Activated CD4-positive, alpha-beta T cell treated with anti-CD3 and anti-CD28 coated beads for 1 hour (primary cell): ENCODE results near the gene CA10.

Experiments
- DNase-seq: peaks from one replicate; pipeline ENCODE4 v3.0.0-alpha.2; 2020

Gene CA10

DNA sequence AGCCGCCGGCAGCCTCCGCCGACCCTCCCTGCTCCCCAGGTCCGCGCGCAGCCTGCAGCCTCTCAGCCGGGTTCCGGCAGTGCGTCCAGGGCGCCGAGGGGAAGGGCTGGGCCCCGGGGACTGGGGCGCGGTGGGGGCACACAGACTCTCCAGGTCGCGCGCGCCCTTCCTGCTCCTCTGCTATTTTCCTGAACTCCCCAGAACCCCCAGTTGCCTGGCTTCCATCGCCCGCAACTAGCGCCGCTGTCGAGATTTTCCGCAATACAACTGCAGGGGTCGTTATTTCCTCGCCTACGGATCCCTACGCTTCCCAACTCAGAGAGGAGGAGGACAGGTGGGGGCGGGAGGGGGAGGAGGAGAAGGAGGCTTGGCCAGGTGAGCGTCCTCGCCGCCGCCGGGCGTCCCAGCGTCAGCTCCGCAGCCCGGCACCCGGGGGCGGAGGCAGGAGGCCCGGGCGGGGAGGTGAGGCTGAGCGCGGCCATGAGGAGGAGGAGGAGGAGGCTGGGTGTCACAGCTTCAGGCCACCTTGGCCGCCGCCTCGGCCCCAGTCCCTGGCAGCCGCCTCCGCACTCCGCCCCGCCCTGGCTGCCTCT, at the start of gene CA10:
Gene CA10 (minus strand): TSS at position 265 of the 593 bp plus-strand sequence.
- no peak for DNase-seq

DNA sequence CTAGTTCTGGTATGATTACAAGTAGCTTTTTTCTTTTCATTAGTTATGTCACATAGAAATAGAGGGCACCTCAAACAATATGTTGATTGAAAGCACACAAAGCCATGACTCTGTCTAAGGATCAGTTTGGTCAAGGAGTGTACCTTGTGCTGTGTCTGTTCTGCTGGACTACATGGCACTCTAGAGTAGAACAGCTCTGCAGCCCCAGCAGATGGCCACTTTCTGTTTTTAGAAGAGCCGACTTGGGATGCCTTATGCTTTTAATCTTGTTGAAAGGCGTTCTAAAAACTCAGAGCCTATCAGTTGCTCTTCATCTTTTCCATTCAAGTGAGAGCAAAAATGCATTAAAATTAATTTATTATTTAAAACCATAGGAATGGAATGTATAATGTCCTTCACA, 49.3 kb upstream of the CA10 start:
- DNase-seq: no peak

DNA sequence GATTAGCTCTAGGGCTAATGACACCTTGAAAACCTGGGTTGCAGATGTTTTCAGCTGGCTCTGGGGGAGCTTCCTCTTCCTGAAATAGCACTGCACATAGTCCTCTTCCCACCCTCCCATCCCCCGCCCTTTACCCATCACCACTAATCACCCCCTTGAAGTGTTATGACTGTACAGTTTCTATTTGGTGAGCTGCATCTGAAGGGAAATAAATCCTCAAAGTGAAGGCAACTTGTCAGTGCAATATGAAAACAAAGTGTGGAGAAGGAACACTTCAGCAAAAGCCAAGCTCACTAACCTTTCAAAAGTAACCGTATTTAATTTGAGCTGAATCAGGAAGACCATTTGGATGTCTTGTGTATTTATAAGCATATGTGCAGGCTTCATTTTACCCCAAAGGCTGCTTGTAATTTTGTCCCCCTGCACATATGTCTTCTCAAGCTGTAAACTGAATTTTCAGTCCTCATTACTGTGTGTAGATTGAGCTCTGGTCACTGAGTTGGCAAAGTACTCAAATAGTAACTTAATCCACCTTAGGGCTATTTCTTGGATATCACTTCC, 44.1 kb upstream of the CA10 start:
- no peak for DNase-seq

DNA sequence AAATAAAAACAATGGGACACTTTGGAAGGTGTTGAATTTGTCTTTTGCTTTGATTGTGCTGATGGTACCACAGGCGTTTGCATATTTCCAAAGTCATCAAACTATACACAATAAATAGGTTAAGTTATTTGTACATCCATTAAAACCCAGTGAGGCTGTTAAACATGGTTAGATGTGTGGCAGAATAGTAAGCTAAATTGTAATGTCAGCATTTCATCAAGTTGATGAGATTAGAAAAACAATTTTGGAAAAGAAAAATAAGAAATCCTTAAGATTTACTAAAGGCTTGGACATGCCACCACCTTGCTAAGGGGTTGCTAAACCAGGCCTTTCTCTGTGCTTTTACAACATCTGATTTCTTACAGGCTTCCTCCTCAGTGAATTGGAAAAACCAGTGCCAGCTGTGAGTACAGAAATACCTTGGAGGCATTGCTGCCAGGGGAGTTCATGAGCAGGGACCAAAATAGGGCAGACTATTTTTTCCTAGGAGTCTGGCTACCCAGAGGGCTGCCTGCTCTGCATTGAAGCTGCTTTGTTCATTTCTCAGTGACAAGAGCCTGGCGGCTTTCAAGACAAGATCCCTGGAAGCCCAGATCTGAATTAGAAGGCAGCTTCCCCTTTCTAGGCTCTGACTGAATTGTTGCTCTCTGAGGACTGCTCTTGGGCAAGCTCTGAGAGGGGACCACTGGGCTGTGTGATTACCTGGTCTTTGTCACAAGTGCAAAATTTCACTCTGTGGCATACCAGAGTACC, 43.4 kb upstream of the CA10 start:
- no peak for DNase-seq

DNA sequence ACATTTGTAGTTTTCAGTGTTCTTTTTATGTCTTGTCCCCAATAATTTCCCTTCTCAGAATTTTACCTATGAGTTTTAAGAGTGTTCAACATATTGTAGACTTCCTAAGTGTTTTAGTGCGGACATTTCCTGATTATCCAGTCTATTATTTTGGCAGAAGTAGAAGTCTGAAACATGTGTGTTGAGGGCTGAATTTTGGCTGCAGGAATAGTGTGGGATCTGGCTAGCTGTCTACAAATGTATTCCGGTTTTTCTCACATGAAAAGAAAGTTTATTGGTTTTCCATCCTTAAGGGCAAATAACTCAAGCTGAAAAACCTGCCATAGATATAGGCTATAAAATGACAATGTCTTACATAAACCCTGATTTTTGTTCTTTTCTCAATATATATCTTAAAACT, 33.0 kb upstream of the CA10 start:
- no peak for DNase-seq

DNA sequence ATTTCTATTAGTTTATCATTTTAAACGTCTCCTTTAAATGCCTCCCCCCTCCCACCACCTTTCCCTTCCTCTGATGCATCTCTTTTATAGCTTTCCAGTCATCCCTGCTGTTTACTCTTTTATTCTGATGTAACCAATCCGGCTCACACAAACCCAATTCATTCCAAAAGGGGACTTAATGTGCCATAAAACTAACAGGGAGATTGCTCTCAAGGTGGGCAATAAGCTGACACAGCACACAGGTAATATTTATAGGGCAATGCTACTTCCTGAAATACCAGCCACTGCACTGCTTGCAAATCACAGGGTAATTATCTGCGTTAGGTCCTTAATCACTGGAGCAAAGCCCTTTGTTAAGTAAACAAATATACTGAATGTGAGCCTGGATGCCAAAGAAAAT, 23.3 kb upstream of the CA10 start:
- no peak for DNase-seq

DNA sequence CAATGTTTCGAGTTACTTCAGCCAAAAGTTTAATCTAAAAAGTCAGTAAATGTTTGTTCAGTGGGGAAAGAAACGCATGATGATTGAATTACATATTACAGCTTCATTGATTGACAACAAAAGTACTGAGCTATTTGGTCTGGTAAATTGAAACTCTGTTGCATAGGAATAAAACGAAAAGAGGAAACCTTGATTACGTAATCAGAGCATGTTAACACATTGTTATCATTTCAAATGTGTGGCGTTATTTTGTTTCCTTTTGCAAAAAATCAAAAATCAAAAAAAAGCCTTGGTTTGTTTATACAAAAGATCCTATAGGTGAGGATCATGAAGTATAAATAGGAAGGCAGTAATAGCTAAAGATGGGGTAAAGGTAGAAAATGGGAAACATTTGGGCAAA, 19.5 kb upstream of the CA10 start:
- DNase-seq: no peak

DNA sequence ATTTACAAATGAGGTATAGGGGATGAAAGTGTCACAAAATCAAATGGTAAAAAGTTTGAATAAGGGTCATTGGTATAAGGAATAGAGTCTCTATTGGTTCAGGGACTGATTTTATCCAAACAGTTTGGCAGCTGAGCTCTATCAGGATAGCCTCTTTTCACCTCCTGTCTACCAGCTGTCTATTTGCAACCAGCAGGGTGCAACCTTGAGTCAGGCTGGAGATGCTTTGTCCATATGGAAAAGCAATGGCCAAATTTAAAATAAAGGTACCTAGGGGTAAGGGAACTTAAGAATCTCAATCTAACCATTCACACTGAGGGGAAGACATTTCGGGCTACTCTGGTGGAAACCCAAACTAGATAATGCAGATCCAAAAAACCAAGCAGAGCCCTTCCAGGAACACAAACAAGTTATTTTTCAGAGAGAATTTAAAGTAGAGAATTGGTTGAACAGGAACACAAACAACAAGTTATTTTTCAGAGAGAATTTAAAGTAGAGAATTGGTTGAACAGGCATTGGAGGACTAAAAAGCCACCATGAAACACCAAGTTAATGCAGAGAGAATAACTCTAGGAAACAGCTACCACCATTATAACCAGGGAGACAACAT, 12.6 kb upstream of the CA10 start:
- no peak for DNase-seq

DNA sequence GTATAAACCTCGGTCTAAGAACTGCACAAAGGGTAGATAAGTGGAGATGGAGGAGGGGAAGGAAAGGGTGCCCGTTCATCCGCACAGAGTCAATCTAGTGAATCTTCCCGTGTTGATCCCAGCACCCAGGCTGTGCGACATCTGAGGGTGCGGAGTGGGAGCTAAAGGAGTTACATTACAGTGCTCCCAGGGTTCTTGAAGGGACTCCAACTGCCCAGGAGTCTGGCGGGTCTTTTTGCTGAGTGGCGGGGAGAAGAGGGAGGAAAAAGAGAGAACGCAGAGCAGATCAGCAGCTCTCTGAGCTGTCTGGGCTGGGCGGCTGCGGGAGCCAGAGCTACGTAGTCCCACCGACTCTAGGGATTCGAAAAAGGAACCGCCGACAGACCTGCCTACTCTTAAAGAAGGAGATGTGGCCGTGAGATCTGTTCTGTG, 1.6 kb upstream of the CA10 start:
- no peak for DNase-seq

DNA sequence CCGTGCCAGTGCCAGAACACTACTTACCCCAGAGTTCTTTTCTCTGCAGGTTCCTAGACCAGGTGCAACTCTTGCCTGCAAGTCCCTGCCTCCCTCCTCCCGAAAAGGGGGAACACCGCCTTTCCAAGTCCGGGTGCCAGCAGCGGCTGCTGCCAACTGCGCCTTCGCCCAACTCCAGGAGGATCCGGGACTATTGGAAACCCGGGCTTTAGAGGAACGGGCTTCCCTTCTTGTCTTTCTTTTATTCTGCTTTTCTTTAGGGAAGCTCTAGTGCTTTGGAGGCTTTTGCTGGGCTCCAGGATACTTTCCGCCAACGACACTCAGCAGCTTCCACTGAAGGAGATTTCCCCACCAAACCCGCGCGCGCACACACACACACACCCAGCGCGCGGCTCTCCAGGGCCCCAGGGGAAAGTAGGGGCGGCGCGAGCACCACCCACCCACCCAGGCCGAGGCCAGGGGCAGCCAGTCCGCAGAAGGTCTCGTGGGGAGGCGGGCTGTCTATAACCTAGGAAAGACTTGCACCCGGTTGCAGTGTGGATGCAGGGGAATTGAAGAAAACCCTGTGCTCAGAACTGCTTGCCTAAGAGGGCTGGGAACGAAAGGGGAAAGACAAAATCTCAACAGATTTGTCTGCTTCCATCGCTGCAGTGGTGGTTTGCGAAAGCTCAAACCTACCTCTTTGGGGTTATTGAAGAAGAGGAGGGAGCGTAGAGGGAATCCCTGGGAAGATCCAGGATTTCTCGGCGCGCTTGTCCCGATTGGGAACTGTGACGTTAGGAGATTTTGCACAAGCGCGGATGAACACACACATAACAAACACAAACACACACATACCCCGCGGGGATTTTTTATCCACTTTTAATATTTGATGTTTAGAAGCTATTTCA, 977 bp upstream of the CA10 start:
- no peak for DNase-seq

DNA sequence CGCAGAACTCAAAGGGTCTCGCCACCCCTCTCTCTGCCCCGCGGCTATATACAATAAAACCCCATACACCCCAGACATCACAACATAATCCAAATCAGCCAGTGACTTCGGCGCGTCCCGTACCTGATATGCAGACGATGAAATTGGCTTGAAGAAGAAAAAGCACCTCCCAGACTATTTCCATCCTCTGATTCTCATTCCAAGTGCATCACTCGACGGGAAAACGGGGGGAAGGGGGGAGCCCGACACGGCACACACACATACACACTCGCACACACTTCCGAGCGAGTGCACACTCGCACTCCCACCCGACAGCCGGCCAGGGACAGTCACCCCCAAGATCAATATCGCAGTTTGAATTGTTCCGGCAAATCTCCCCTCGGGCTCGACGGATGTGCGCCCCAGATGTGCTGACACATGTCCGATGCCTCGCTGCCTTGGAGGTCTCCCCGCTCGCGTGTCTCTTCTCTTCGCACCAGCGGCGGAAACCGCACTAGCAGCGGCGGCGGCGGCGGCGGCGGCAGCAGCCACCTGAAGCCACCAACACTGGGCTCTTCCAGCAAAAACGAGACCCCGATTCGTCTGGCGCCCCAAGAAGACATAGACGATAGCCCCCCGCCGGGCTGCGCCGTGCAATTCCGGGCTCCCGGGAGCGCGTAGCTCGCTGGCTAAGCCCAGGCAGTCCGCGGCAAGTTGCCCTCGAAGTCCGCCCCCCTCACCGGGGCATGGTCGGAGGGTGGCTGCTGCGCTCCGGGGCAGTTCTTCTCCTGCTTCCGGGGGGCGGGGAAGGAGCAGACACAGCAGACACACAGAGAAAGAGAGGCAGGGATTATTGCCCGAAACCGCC, 688 bp downstream of the CA10 start:
- no peak for DNase-seq

DNA sequence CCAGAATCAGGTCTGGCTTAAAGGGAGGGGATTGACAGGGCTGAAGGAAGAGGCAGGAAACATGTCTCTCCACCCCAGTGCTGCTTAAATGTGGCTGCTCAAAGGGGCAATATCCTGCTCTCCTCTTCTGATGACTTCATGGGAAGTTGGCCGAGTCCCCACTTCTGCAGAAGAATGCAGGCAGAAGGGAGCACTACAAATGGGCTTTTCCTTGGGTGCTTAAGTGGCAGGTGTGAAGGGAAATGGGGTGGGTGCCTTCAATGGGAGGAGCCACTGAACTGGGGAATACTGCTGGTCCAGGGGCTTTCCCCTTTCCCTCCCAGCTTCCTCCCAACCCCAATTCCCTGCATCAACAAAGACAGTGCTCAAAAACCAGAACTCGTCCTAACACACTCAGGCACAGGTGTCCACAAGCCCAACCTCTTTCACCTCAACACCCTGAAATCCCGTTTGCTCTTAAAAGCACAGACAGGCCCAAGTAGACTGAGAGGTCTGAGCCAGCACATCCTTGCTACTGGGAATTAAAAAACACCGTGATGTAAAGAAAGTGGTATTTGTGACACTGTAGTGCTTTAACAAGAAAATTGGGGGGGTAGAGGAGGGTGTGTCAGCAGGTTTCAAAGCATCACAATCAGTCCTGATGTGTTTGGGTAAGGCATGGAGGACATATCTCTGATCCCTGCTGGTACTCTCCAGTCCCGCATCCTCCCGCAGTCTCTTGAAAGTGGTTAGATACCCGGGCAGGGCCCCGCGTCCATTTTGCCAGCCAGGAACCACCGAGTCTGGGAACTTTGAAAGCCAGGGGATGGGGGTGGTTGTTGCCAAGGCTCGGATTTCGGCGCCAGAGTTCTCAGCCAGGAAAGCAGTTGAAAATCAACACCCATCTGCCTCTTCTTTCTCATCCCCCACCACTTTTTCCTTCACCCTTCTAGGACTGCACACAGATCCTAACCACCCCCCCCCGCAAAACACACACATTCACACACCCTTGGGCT, 1.6 kb downstream of the CA10 start:
- no peak for DNase-seq

DNA sequence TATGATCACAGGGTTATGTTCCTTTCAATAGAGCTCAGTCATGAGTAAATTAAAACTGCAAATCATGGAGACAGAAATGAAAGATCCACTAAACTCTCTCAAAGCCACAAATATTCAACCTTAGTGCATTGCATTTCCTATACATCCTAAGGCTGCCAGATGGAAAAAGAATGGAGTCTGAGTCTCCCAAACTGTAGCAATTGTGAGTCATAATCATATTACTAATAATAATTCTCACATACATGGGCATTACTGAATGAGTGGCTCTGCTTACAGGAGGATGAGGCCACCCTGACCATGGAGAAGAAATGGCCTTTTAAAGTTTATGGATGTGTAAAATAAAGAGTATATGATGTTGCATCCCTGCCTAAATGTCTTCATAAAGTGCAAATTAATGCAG, 3.2 kb downstream of the CA10 start:
- DNase-seq: no peak

DNA sequence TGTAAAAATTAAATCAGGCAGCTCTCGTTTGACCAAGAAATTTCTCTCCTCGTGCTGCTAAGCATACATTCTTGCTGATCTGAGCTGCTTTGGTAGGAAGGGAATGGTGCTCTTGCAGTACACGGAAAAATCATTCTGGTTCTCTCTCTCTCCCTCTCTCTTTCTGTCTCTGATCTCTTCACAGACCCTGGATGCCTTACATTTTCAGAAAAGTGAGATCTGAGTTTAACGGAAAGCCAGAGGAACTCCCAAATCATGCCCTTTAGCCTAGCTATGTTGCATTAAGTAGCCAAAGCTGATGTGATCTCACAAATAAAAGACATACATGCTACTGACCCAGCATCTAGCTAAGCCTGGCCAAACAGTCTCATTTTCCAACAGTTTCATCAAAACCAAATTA, 4.0 kb downstream of the CA10 start:
- no peak for DNase-seq

DNA sequence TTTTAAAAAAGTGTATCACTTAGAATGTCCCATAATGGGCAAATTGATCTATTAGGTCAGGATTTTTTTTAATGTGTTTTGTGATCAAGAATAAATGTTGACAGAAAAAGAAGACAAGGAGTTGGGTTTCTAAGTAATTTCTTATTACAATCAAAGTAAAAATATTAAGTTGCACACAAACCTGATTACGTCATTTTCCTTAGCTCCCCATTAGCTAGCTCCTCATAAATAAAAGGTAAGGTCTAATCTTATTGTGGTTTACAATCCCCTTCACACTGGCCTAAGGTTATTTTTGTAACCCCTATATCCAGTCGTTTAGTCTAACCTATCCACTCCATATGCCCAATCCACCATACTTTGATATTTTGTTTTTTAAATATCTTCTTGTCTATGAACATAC, 7.6 kb downstream of the CA10 start:
- DNase-seq: no peak

DNA sequence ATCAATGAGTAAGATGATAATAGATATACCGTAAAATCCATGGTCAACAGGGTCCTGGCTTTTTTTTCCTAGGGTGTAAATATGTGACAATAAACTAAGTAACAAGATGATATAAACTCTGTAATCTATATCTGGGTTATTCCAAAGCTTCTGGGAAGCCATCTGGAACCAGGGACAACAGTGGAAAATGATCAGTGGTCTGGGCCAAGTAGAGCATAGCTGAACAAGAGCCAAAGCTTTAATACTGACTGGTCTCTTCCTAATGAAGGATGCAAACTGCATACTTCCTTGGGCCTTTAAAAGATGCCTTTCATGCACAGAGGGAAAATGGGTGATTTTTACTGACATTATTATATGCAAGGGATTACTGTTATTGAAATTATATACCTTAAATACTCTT, 8.9 kb downstream of the CA10 start:
- no peak for DNase-seq

DNA sequence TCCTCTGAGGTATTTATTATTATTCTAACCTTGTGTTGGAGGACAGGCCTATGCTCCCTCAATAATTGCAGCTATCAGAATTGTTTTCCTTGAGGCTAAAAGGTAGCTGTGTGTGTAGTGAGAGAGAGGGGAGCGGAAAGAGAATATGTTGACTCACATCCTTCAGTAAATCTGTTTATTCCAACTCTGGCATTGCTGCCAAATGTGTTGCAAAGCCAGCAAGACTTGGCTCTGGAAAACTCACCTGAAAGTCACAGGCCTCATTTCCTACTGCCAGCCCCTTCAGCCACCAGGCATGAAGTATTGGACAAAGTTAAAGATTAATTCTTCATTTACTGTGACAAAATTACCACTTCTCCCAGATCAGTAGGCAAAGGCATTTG, 9.6 kb downstream of the CA10 start:
- no peak for DNase-seq

DNA sequence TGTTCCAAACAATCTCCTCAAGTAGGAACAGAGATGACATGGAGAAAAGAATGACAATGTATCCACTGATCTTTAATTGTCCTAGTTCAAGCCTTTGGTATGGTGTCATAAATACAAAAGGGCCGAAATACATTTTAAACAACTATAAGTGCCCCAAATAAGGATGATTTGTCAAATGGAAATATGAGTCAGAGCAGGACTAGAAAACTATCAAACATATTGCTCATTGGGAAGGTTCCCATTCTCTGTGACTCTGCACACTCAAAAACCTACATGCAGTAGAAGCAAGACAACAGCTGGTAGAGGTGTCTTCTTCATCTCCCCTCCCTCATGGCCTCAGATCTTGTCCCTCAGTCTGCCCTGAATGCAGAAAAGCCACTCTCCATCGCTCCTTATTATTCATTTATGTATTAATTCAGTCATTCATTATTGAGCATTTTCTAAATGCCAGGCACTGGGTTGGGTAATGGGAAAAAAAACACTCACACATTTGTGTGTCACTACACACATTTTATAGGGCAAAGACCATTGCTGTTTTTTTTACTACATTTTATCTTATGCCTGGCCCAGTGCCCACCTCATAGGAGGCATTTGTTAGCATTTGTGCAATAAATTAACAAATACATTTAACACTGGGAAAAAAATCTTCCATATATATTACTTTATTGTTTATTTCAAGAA, 10.1 kb downstream of the CA10 start:
- no peak for DNase-seq

DNA sequence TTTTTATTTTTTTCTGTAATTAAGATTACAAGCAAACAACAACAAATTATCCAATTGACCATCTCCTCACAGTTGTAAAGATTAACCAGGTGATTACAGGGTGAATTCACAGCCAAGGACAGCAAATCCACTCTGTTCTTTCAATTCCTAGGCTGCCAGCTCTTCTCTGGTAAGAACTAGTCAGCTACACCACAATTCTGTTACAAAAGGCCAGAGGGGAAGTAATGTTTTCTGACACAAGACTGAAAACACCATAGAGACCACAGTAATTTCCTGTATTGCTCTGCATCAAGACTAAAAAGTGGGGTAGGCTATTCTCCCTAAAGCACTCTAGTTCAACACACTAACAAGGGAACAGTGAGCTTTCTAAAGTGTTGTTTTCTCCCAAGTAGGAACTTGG, 10.6 kb downstream of the CA10 start:
- no peak for DNase-seq

DNA sequence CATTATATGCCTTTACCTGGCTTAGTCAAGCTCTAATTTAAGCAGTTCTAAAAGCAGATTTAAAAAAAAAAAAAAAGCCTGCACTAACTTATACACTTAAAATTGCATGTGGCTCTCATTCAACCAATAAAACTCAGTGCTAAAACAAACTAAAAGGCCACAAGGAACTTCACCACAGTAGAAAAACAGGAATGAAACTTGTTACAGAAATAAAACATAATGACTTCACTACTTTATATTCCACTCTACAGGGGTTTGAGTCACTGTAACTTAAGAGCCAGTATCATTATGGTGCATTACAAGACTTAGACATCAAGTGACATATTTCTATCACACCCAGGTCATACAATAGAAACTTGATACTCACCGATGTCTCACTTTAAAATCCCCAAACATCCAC, 11.1 kb downstream of the CA10 start:
- no peak for DNase-seq
